Fibroblast of villous mesenchyme (primary cell): Measurements from ENCODE around the gene KRT78. TPM values are rescaled to one million over a fixed set of nuclear protein-coding genes. Genes with fewer than 3 reads are reported as not detected.

Source experiments
- DNase-seq: peaks from one replicate; pipeline ENCODE4 v3.0.0-alpha.2; 2010; ENCODE audit warnings: low read depth
- H3K4me3 ChIP-seq: 2 replicates; pipeline ENCODE4 v1.5.1; 2011; ENCODE audit warnings: low read depth, mild to moderate bottlenecking, low read length
- CTCF ChIP-seq: IDR thresholded peaks from 2 replicates; pipeline ENCODE4 v1.5.1; 2012; ENCODE audit warnings: low read depth, mild to moderate bottlenecking, low read length; ENCODE audit not compliant: insufficient read depth
- total RNA-seq: library from RNA; depleted of rRNA; stranded (reverse); fragments of >200 nt; gene quantifications from 2 replicates; pipeline ENCODE4 v1.2.3, GENCODE V29; 2012

KRT78 gene
- total RNA-seq, 1 donor = not detected

- DNase-seq = no peak
- TF ChIP-seq CTCF = no peak
- no peak overlapping the region for H3K4me3 ChIP-seq
Measured at GRCh38 chr12:52789637-52790426, 59.0 kb downstream of the KRT78 start.

DNA sequence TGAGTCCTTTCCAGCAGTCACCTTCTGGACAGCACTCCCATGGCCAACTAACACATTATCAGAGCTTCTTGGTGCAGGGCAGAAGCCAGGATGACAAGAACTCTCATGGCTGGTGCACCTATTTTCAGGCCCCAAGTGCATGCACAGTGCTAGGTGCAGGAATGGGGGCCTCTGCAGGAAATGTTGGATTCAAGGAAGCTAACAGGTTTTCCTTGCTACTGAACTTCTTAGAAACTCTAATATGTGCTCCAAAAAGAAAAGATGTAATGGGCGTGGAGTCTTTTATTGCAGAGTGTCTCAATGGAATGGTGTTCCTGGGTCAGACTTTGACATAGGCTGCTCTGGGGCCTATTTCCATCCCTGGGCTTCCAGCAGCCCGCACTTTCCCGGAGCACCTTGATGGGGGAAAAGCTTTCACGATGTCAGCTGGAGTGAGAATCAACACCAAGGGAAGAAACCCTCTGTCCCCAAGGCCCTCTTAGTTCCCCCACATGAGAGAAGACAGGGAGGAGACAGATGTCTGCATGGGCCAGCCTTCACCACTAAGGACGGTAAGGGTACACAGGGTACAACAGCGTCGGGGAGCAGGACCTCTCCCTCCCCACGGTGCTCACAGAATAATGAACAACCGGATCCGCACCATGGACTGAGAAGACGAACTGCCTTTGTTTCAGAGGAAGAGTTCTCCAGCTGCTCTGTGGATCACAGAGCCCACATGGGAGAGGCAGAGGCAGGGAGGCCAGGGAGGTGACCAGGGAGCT is 59.7 kb downstream of the KRT78 start:
- no peak for DNase-seq
- no peak for TF ChIP-seq CTCF
- H3K4me3 ChIP-seq = no peak overlapping the region

DNA sequence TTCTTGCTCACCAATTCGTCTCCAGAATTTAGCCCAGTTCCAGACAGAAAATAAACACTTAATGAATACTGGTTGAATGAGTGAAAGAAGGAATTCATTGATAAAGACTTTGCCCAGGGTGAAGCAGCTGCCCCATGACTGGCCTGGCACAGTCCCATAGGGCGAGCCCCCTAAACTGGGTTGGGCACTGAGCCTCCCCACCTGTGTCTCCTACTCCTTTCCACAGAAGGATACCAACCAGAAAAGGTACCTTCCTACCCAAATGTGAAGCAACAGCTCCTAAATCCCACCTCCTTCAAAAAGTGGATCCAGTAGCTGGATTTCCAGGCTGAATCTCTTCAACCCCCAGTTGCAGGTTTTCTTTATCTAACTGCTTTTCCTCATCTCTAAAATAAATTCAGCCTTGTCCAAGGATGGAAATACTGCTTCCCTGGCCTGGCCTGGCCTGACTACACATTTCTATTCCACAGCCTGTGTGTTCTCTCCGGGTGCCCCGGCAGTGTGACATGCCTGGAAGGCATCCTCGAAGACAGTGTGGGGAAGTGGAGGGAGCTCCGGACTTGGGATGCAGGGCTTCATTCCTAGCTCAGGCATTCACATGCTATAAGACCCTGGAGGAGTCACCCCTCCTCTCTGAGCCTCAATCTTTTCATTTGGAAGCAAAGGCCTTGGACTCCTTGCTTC is 60.5 kb downstream of the KRT78 start:
- TF ChIP-seq CTCF = no peak
- H3K4me3 ChIP-seq = no peak overlapping the region
- no peak for DNase-seq

Other genes starting within 250 kb of the KRT78 start
- not detected in 2 replicates for gene KRT72, start 247.5 kb downstream of the KRT78 start, total RNA-seq
- not detected in 2 replicates for gene KRT73, start 230.4 kb downstream of the KRT78 start, total RNA-seq
- gene KRT2, start 196.8 kb downstream of the KRT78 start, total RNA-seq = not detected in 2 replicates
- not detected in 2 replicates for gene KRT1, start 168.6 kb downstream of the KRT78 start, total RNA-seq
- gene KRT77, start 145.5 kb downstream of the KRT78 start, total RNA-seq = not detected in 2 replicates
- not detected in 2 replicates for gene KRT76, start 71.6 kb downstream of the KRT78 start, total RNA-seq
- gene KRT3, start 52.9 kb downstream of the KRT78 start, total RNA-seq = not detected in 2 replicates
- gene KRT4, start 34.9 kb downstream of the KRT78 start, total RNA-seq = not detected in 2 replicates
- gene KRT79, start 14.7 kb downstream of the KRT78 start, total RNA-seq = not detected in 2 replicates
- gene KRT8, start 56.1 kb upstream of the KRT78 start, total RNA-seq = 57.0 and 74.7 TPM in 2 replicates
- gene KRT18, start 100.1 kb upstream of the KRT78 start, total RNA-seq = 989 and 1,804 TPM in 2 replicates
- gene EIF4B, start 157.5 kb upstream of the KRT78 start, total RNA-seq = 838 and 849 TPM in 2 replicates
- 36.7 and 46.1 TPM in 2 replicates for gene TNS2, start 201.1 kb upstream of the KRT78 start, total RNA-seq
- gene SPRYD3, start 230.4 kb upstream of the KRT78 start, total RNA-seq = 17.4 and 19.4 TPM in 2 replicates
- gene IGFBP6, start 248.7 kb upstream of the KRT78 start, total RNA-seq = 277 and 396 TPM in 2 replicates